Hepatocyte (in vitro differentiated cells): ENCODE measurements around the gene SLC6A1. TPM values are rescaled to one million over a fixed set of nuclear protein-coding genes. Genes with fewer than 3 reads are reported as not detected.

ENCODE experiments used
- DNase-seq: peaks from one replicate; pipeline ENCODE4 v3.0.0-alpha.2; 2016; ENCODE audit warnings: low spot score
- H2AFZ ChIP-seq: fragments of 200-600 bp; sonication (generic); 2 replicates; pipeline ENCODE4 v1.6.0; 2016; ENCODE audit warnings: antibody characterized with exemption, mild to moderate bottlenecking
- H3K27ac ChIP-seq: fragments of 200-600 bp; sonication (generic); 2 replicates; pipeline ENCODE4 v1.5.1; 2016; ENCODE audit warnings: mild to moderate bottlenecking
- H3K27me3 ChIP-seq: fragments of 200-600 bp; sonication (generic); 2 replicates; pipeline ENCODE4 v1.6.1; 2016
- H3K36me3 ChIP-seq: fragments of 200-600 bp; sonication (generic); replicated peaks from 2 replicates; pipeline ENCODE4 v1.5.1; 2016; ENCODE audit warnings: low read depth; ENCODE audit not compliant: insufficient read depth
- H3K4me1 ChIP-seq: fragments of 200-600 bp; sonication (generic); 2 replicates; pipeline ENCODE4 v1.5.1; 2016; ENCODE audit warnings: mild to moderate bottlenecking, moderate library complexity; ENCODE audit not compliant: insufficient read depth
- H3K4me2 ChIP-seq: fragments of 200-600 bp; sonication (generic); 2 replicates; pipeline ENCODE4 v1.6.0; 2016
- H3K4me3 ChIP-seq: fragments of 200-600 bp; sonication (generic); 2 replicates; pipeline ENCODE4 v1.5.1; 2016; ENCODE audit warnings: mild to moderate bottlenecking
- H3K79me2 ChIP-seq: fragments of 200-600 bp; sonication (generic); 2 replicates; pipeline ENCODE4 v1.6.0; 2017; ENCODE audit warnings: mild to moderate bottlenecking
- H3K9me2 ChIP-seq: fragments of 200-600 bp; sonication (generic); replicated peaks from 2 replicates; pipeline ENCODE4 v1.6.0; 2017; ENCODE audit warnings: mild to moderate bottlenecking; ENCODE audit not compliant: insufficient read depth
- H3K9me3 ChIP-seq: fragments of 200-600 bp; sonication (generic); 2 replicates; pipeline ENCODE4 v1.5.1; 2016; ENCODE audit warnings: low read depth, mild to moderate bottlenecking
- H4K20me1 ChIP-seq: fragments of 200-600 bp; sonication (generic); 2 replicates; pipeline ENCODE4 v1.6.0; 2016; ENCODE audit warnings: mild to moderate bottlenecking; ENCODE audit not compliant: insufficient read depth, poor library complexity, severe bottlenecking
- EZH2 ChIP-seq: fragments of 200-600 bp; sonication (generic); IDR thresholded peaks from 2 replicates; pipeline ENCODE4 v1.6.1; 2016; ENCODE audit warnings: antibody characterized with exemption, mild to moderate bottlenecking, borderline replicate concordance
- EZH2phosphoT487 ChIP-seq: fragments of 200-600 bp; sonication (generic); IDR thresholded peaks from one replicate; pipeline ENCODE4 v1.6.1; 2018; ENCODE audit warnings: antibody characterized with exemption, mild to moderate bottlenecking, low read depth, moderate library complexity; ENCODE audit not compliant: unreplicated experiment, severe bottlenecking
- WGBS: methylation state at CpG from one replicate; pipeline ENCODE4 v1.1.6; 2016; ENCODE audit warnings: low lambda C conversion rate; ENCODE audit errors: missing lambda C conversion rate; 5-methylcytosine and 5-hydroxymethylcytosine counted together
- polyA plus RNA-seq: library from polyadenylated mRNA; unstranded; fragments of >200 nt; fragmentation: Nextera tagmentation; extraction: Ambion mirVana; gene quantifications from 2 replicates; pipeline ENCODE4 v1.2.1, GENCODE V29; 2016
- total RNA-seq: library from RNA; depleted of rRNA; stranded (reverse); fragments of >200 nt; gene quantifications from 2 replicates; pipeline ENCODE4 v1.2.3, GENCODE V29; 2014
- TF ChIP-seq, protein P1 (sequence below): fragments of 200-600 bp; sonication (generic); IDR thresholded peaks from 2 replicates; pipeline ENCODE4 v1.5.1; 2016; ENCODE audit warnings: antibody characterized with exemption, mild to moderate bottlenecking; ENCODE audit not compliant: poor library complexity

Gene SLC6A1
- total and polyA plus RNA-seq, 2 experiments from 2014 or later = 3.6 to 5.7 TPM

- Histone ChIP-seq H3K9me2 (no peaks in the 10 kb centered on the region), H3K27me3 (peaks cover 14% of the 10 kb centered on the region), H2AFZ (no peak overlapping the region), H4K20me1 (no peaks in the 10 kb centered on the region), H3K4me1 (no peaks in the 10 kb centered on the region), H3K4me2 (no peak overlapping the region), H3K79me2 (no peaks in the 10 kb centered on the region), H3K4me3 (no peak overlapping the region), H3K27ac (no peak overlapping the region), H3K36me3 (no peaks in the 10 kb centered on the region), H3K9me3 (no peaks in the 10 kb centered on the region)
- DNase-seq = no peak
- TF ChIP-seq EZH2 (no peak), EZH2phosphoT487 (no peak)
- TF ChIP-seq, protein P1, sequence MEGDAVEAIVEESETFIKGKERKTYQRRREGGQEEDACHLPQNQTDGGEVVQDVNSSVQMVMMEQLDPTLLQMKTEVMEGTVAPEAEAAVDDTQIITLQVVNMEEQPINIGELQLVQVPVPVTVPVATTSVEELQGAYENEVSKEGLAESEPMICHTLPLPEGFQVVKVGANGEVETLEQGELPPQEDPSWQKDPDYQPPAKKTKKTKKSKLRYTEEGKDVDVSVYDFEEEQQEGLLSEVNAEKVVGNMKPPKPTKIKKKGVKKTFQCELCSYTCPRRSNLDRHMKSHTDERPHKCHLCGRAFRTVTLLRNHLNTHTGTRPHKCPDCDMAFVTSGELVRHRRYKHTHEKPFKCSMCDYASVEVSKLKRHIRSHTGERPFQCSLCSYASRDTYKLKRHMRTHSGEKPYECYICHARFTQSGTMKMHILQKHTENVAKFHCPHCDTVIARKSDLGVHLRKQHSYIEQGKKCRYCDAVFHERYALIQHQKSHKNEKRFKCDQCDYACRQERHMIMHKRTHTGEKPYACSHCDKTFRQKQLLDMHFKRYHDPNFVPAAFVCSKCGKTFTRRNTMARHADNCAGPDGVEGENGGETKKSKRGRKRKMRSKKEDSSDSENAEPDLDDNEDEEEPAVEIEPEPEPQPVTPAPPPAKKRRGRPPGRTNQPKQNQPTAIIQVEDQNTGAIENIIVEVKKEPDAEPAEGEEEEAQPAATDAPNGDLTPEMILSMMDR = no peak
- WGBS = 34% methylated on average over 10 of the region's 10 CpGs
These were observed 14.5 kb upstream of the SLC6A1 start for GRCh38 chr3:10977892-10978510.

DNA sequence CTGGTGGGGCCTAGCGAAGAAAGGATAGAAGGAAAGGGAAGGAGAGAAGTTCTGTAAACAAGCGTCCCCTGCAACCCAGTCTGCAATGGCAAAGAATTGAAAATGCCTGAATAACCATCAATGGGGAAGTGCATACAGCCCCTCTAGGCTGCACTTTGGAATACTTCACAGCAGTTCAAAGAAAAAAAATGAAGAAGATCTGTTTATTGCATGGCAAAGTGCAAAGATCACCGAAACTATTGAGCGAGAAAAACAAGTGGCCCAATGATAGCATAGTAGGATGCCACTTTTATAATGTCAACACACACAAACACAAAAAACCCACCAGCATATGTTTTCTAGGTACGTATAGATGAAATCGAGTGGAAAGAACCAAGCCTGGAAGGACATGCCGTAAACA, 13.6 kb upstream of the SLC6A1 start:
- Histone ChIP-seq H4K20me1 (no peaks in the 10 kb centered on the region), H3K4me2 (no peak overlapping the region), H3K79me2 (no peaks in the 10 kb centered on the region), H3K9me3 (no peaks in the 10 kb centered on the region), H3K4me1 (no peaks in the 10 kb centered on the region), H3K36me3 (no peaks in the 10 kb centered on the region), H3K27me3 (peaks cover 14% of the 10 kb centered on the region), H3K4me3 (no peak overlapping the region), H3K27ac (no peak overlapping the region), H2AFZ (no peak overlapping the region), H3K9me2 (no peaks in the 10 kb centered on the region)
- 93% methylated on average over 7 of the region's 7 CpGs for WGBS
- no peak for DNase-seq
- TF ChIP-seq, protein P1 = no peak
- TF ChIP-seq EZH2phosphoT487 (no peak), EZH2 (no peak)

GRCh38 chr3:10980312-10980711, 12.2 kb upstream of the SLC6A1 start:
- Histone ChIP-seq H3K27me3 (peaks cover 14% of the 10 kb centered on the region), H3K9me3 (no peaks in the 10 kb centered on the region), H3K79me2 (no peaks in the 10 kb centered on the region), H4K20me1 (no peaks in the 10 kb centered on the region), H3K27ac (no peak overlapping the region), H2AFZ (no peak overlapping the region), H3K9me2 (no peaks in the 10 kb centered on the region), H3K4me2 (no peak overlapping the region), H3K4me1 (no peaks in the 10 kb centered on the region), H3K4me3 (no peak overlapping the region), H3K36me3 (no peaks in the 10 kb centered on the region)
- WGBS = 93% methylated on average over 7 of the region's 7 CpGs
- TF ChIP-seq, protein P1 = no peak
- no peak for TF ChIP-seq EZH2phosphoT487
- no peak for DNase-seq

- DNase-seq = no peak
- 72% methylated on average over 3 of the region's 3 CpGs for WGBS
- TF ChIP-seq EZH2 (no peak), EZH2phosphoT487 (no peak)
- TF ChIP-seq, protein P1 = no peak
- Histone ChIP-seq H3K27ac (no peak overlapping the region), H2AFZ (no peak overlapping the region), H3K36me3 (no peaks in the 10 kb centered on the region), H3K4me1 (no peaks in the 10 kb centered on the region), H4K20me1 (no peaks in the 10 kb centered on the region), H3K4me3 (no peak overlapping the region), H3K9me3 (no peaks in the 10 kb centered on the region), H3K4me2 (no peak overlapping the region), H3K79me2 (no peaks in the 10 kb centered on the region), H3K27me3 (peaks cover 14% of the 10 kb centered on the region), H3K9me2 (no peaks in the 10 kb centered on the region)
These were observed 11.5 kb upstream of the SLC6A1 start for GRCh38 chr3:10981031-10981430.
